Left lung (tissue), 10 donors: ENCODE results near the gene USO1. TPM values are rescaled to one million over a fixed set of nuclear protein-coding genes. Genes with fewer than 3 reads are reported as not detected.

Source experiments
- ATAC-seq: fragments of 200-7000 bp; cut with Tn5 transposase; one replicate; pipeline ENCODE4 v1.9.1; 2020; ENCODE audit warnings: moderate library complexity
- DNase-seq, 4 donors: peaks; one replicate each; pipeline ENCODE4 v3.0.0-alpha.2; 2013 to 2020
- H3K27ac ChIP-seq, 2 donors: fragments of 200-600 bp; sonication (generic) in 1 of 2; one replicate each; pipeline versions ENCODE4 v1.5.0 to v1.8.0; 2020 to 2021
- H3K27me3 ChIP-seq, 2 donors: fragments of 200-600 bp; sonication (generic) in 1 of 2; one replicate each; pipeline versions ENCODE4 v1.5.0 to v1.8.0; 2020 to 2021
- H3K36me3 ChIP-seq, 2 donors: fragments of 200-600 bp; sonication (generic) in 1 of 2; one replicate each; pipeline versions ENCODE4 v1.5.0 to v1.8.0; 2020 to 2021
- H3K4me1 ChIP-seq, 2 donors: fragments of 200-600 bp; one replicate each; pipeline ENCODE4 v1.8.0; 2021
- H3K4me3 ChIP-seq, 2 donors: fragments of 200-600 bp; sonication (generic) in 1 of 2; one replicate each; pipeline versions ENCODE4 v1.5.0 to v1.8.0; 2020 to 2021; ENCODE audit warnings: mild to moderate bottlenecking in 1 of 2
- H3K9me3 ChIP-seq, 2 donors: fragments of 200-600 bp; sonication (generic) in 1 of 2; one replicate each; pipeline versions ENCODE4 v1.5.0 to v1.8.0; 2020 to 2021
- intact Hi-C, 2 donors: fragments of 100-400 bp; cut with DNase I; formaldehyde crosslinking; loops; one replicate each; pipeline versions ENCODE4 v1.11.2 to v1.14.2; 2022
- polyA plus RNA-seq, 6 donors: library from polyadenylated mRNA; unstranded; fragments of 120-200 nt; gene quantifications; one replicate each; pipeline ENCODE4 v1.2.1, GENCODE V29; 2013; ENCODE audit not compliant: insufficient read length in 6 of 6
- total RNA-seq, 2 donors: library from RNA; stranded (reverse); fragmentation: NEBNext Ultra II Directional; extraction: Animal tissue kit (Norgen Biotek cat#: 25700); gene quantifications; one replicate each; pipeline ENCODE4 v1.2.1, GENCODE V29; 2021
- TF ChIP-seq, protein P1 (sequence below), 2 donors: fragments of 200-600 bp; sonication (generic) in 1 of 2; IDR thresholded peaks; one replicate each; pipeline versions ENCODE4 v1.5.0 to v1.8.0; 2021; ENCODE audit warnings: antibody characterized with exemption in 2 of 2
- donor health status: DM: no; HTN: yes; CAD: no.
- donor health status: DM: no; HTN: no; CAD: no.

USO1 gene
- total and polyA plus RNA-seq, 8 donors: 64.2 to 86.1 (median 74.5) TPM

DNA sequence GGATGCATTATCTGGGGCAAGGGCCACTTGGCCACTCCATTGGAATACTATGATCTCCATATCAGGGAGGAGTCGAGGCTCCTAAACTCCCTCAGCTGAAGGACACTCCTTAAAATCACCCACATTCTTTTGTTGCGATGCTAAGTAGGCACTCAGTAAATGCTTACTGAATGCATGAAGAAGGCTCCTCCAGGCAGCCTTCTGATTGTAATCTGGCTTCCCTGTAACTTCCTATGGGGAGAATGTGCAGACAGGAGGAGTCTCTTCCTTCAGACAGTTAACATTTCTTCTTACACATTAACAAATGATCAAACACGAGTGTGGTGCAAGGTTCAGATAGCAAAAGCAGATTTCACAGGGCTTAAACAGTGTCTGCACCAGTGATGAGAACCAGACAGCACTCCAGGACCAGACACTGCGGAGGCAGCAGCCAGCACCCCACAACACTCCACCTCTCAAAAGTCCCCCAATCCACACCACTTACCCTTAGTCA, 21.4 kb upstream of the USO1 start:
- no peak overlapping the region for H3K4me3 ChIP-seq
- DNase-seq: no peak
- peaks cover 0 to 13% of the 10 kb centered on the region in 2 donors for H3K4me1 ChIP-seq
- H3K27ac ChIP-seq: no peak overlapping the region
- intact Hi-C loops: no loop called here
- no peaks in the 10 kb centered on the region for H3K27me3 ChIP-seq
- H3K9me3 ChIP-seq: no peaks in the 10 kb centered on the region
- H3K36me3 ChIP-seq: no peaks in the 10 kb centered on the region
- TF ChIP-seq, protein P1, sequence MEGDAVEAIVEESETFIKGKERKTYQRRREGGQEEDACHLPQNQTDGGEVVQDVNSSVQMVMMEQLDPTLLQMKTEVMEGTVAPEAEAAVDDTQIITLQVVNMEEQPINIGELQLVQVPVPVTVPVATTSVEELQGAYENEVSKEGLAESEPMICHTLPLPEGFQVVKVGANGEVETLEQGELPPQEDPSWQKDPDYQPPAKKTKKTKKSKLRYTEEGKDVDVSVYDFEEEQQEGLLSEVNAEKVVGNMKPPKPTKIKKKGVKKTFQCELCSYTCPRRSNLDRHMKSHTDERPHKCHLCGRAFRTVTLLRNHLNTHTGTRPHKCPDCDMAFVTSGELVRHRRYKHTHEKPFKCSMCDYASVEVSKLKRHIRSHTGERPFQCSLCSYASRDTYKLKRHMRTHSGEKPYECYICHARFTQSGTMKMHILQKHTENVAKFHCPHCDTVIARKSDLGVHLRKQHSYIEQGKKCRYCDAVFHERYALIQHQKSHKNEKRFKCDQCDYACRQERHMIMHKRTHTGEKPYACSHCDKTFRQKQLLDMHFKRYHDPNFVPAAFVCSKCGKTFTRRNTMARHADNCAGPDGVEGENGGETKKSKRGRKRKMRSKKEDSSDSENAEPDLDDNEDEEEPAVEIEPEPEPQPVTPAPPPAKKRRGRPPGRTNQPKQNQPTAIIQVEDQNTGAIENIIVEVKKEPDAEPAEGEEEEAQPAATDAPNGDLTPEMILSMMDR (IDR thresholded peaks at IDR 0.05): no peak
- no peak for ATAC-seq

DNA sequence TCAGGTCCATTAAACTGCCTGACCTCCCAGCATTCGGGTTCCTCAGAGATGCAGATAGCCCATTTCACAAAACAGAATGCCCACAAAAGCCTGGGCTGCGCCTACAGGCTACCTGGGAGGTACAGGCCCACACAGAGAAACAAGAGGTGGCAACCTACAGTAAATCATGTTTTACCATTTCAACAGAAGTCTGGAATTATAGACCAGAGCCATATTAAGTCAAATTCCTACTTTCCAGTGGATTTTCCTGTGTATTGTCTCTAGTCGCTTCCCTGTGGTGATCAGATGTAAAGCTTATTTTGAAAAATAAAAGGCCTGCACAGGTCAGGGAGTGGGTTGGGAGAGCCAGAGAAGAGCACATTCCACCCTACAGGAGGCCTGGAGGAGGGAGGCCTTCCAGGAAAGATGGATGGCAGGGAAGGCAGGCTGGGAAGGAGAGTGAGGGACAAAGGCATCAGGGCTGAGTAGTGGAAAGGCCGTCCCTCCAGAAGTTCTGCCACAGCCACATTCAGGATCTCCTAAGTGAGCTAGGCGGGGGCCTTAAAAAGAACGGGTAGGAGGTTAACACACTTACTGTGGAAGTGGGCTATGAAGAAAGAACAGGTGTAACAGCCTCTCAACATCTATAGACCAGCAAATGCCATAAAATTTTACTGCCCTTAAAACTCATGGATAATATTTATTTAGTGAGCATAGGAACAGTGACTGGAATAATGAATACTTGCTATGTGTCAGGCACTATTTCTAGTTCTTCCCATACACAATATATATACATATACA, 19.0 kb upstream of the USO1 start:
- no peak overlapping the region for H3K27ac ChIP-seq
- no peak for ATAC-seq
- intact Hi-C loops: no loop called here

DNA sequence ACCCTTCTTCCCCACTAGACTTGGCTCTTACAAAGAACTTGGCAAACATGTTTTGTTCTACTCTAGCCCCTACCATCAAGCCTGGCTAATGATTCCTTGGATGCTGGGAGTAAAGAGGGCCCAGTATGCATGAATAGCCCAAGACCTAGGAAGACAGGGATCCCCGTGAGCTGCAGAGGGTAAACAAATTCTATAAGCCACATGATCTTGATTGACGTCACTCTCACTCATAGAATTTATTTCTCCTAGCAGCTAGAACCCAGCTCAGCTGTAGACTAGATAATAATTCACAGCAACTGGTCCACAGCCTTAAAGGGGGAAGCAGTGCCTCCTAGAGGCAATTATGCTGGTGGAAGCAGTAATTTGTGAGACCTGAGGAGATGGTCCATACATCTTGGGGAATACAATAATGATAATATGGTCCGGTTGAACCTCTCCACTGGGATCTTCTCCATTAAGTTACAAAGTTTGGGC, 16.1 kb upstream of the USO1 start:
- no peaks in the 10 kb centered on the region for H3K4me1 ChIP-seq
- intact Hi-C loops: no loop called here
- no peak overlapping the region for H3K27ac ChIP-seq
- ATAC-seq (peak; percentile 88), DNase-seq (no peak)
- H3K4me3 ChIP-seq: no peak overlapping the region
- TF ChIP-seq, protein P1 (IDR thresholded peaks at IDR 0.05): peak in 1 of 2 donors; percentile 31
- no peaks in the 10 kb centered on the region for H3K27me3 ChIP-seq
- no peaks in the 10 kb centered on the region for H3K36me3 ChIP-seq
- no peaks in the 10 kb centered on the region for H3K9me3 ChIP-seq

More for the DNA sequence above, 19.0 kb upstream of the USO1 start:
- no peak for DNase-seq
- H3K36me3 ChIP-seq: no peaks in the 10 kb centered on the region
- H3K4me3 ChIP-seq: no peak overlapping the region
- no peaks in the 10 kb centered on the region for H3K4me1 ChIP-seq
- TF ChIP-seq, protein P1 (IDR thresholded peaks at IDR 0.05): no peak
- no peaks in the 10 kb centered on the region for H3K9me3 ChIP-seq
- H3K27me3 ChIP-seq: no peaks in the 10 kb centered on the region

DNA sequence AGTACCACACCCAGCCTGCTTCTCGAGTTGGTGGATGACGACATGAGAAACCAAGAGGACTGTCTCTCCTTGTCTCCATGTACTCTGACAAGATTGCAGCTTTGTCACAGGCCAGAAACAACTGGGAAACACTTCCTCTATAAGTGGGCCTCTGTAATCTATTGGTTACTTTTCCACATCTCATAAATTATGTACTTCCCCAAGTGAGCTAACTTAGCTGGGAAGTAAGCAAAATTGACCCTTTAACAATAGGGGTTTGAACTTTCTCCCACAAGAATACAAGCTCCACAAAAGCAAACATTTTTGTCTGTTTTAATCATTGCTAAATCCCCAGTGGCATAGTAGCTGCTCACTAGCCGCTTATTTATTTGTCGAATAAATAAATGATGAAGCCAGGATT, 14.1 kb upstream of the USO1 start:
- intact Hi-C loops: no loop called here
- Histone ChIP-seq H3K9me3 (no peaks in the 10 kb centered on the region), H3K27me3 (no peaks in the 10 kb centered on the region), H3K4me3 (no peak overlapping the region), H3K4me1 (no peaks in the 10 kb centered on the region), H3K27ac (no peak overlapping the region), H3K36me3 (no peaks in the 10 kb centered on the region)
- ATAC-seq (no peak), DNase-seq (no peak)
- TF ChIP-seq, protein P1 (IDR thresholded peaks at IDR 0.05): no peak

DNA sequence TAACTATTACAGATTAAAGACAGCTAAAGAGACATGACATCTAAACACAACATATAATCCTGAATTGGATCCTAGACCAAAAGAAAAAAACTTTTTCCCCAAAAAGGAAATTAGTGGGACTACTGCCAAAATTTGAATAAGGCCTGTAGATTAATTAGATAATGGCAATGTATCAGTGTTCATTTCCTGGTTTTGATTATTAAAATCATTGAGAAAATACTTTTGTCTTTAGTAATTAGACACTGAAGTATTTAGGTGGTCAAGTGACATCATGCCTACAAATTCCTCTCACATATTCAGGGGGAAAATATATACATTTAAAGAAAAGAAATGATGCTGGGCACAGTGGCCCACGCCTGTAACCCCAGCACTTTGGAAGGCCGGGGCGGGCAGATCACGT, 10.4 kb upstream of the USO1 start:
- no peak for DNase-seq
- no peaks in the 10 kb centered on the region for H3K4me1 ChIP-seq
- ATAC-seq: no peak
- H3K4me3 ChIP-seq: no peak overlapping the region
- H3K9me3 ChIP-seq: no peaks in the 10 kb centered on the region
- no peaks in the 10 kb centered on the region for H3K36me3 ChIP-seq
- no peak overlapping the region for H3K27ac ChIP-seq
- intact Hi-C loops: no loop called here
- TF ChIP-seq, protein P1 (IDR thresholded peaks at IDR 0.05): no peak
- no peaks in the 10 kb centered on the region for H3K27me3 ChIP-seq
